Loucy (cell line): ENCODE results near the gene WNT5A.

ENCODE experiments used
- H2AFZ ChIP-seq: fragments of 200-600 bp; sonication (generic); 2 replicates; pipeline ENCODE4 v1.6.0; 2016; ENCODE audit warnings: antibody characterized with exemption, mild to moderate bottlenecking, low read length, moderate library complexity
- H3F3A ChIP-seq: fragments of 200-600 bp; 2 replicates; pipeline ENCODE4 v1.6.0; 2016; ENCODE audit warnings: antibody characterized with exemption, low read depth, mild to moderate bottlenecking
- H3K27me3 ChIP-seq: fragments of 200-600 bp; sonication (generic); 2 replicates; pipeline ENCODE4 v1.6.1; 2014; ENCODE audit warnings: low read length, mild to moderate bottlenecking; ENCODE audit not compliant: insufficient read depth, poor library complexity, severe bottlenecking
- H3K36me3 ChIP-seq: fragments of 200-600 bp; sonication (generic); 2 replicates; pipeline ENCODE4 v1.6.1; 2016; ENCODE audit warnings: low read length; ENCODE audit not compliant: insufficient read depth
- H3K4me1 ChIP-seq: fragments of 200-600 bp; sonication (generic); 2 replicates; pipeline ENCODE4 v1.5.1; 2014; ENCODE audit warnings: low read length, mild to moderate bottlenecking; ENCODE audit not compliant: insufficient read depth, poor library complexity, severe bottlenecking
- H3K4me2 ChIP-seq: fragments of 200-600 bp; sonication (generic); 2 replicates; pipeline ENCODE4 v1.6.0; 2014; ENCODE audit warnings: antibody characterized with exemption, low read length, low read depth, mild to moderate bottlenecking; ENCODE audit not compliant: poor library complexity, severe bottlenecking
- H3K4me3 ChIP-seq: fragments of 200-600 bp; sonication (generic); 2 replicates; pipeline ENCODE4 v1.5.1; 2014; ENCODE audit warnings: low read length, mild to moderate bottlenecking, mixed read lengths; ENCODE audit not compliant: poor library complexity, severe bottlenecking
- H3K79me2 ChIP-seq: fragments of 200-600 bp; sonication (generic); 2 replicates; pipeline ENCODE4 v1.6.1; 2014; ENCODE audit warnings: low read length; ENCODE audit not compliant: insufficient read depth
- H3K9ac ChIP-seq: fragments of 200-600 bp; sonication (generic); 2 replicates; pipeline ENCODE4 v1.6.0; 2014; ENCODE audit warnings: mild to moderate bottlenecking, low read depth, low read length, moderate library complexity; ENCODE audit not compliant: poor library complexity, severe bottlenecking
- H3K9me2 ChIP-seq: fragments of 200-600 bp; sonication (generic); replicated peaks from 2 replicates; pipeline ENCODE4 v1.6.1; 2016; ENCODE audit warnings: low read depth, low read length, mixed read lengths
- H3K9me3 ChIP-seq: fragments of 200-600 bp; sonication (generic); 2 replicates; pipeline ENCODE4 v1.6.1; 2014; ENCODE audit warnings: mild to moderate bottlenecking, antibody characterized with exemption, low read length, low read depth; ENCODE audit not compliant: insufficient read depth
- H4K20me1 ChIP-seq: fragments of 200-600 bp; sonication (generic); 2 replicates; pipeline ENCODE4 v1.6.0; 2014; ENCODE audit warnings: antibody characterized with exemption, low read length, mild to moderate bottlenecking; ENCODE audit not compliant: insufficient read depth, poor library complexity, severe bottlenecking
- EZH2phosphoT487 ChIP-seq: fragments of 200-600 bp; IDR thresholded peaks from 2 replicates; pipeline ENCODE4 v1.6.1; 2018; ENCODE audit warnings: antibody characterized with exemption, mild to moderate bottlenecking, moderate library complexity, borderline replicate concordance
- TF ChIP-seq, protein P1 (sequence below): fragments of 200-600 bp; sonication (generic); conservative IDR thresholded peaks from 2 replicates; pipeline ENCODE4 v1.5.1; 2014; ENCODE audit warnings: mild to moderate bottlenecking, antibody characterized with exemption, low read length

WNT5A gene

DNA sequence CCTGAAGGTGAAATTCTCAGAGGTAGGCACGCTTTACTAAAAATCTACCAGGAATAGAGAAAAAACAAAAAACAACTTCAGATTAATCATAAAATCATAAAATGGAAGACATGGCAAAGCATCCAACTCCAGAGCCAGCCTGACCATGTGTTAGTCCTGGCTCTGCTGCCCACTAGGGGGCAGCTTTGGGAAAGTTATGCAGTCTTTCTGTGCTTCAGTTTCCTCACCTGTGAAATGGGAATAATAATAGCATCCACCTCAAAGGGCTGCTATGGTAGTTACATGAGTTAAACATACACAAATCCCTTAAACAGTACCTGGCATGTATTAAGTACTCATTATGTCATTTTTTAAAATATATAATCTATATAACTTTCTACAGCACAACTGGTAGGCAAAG, 52.3 kb downstream of the WNT5A start:
- no peak overlapping the region for H3K9ac ChIP-seq
- no peaks in the 10 kb centered on the region for H3K9me2 ChIP-seq
- H3K4me1 ChIP-seq, result no peaks in the 10 kb centered on the region
- H3K4me2 ChIP-seq, result no peak overlapping the region
- no peaks in the 10 kb centered on the region for H3K27me3 ChIP-seq
- H3K79me2 ChIP-seq, result no peaks in the 10 kb centered on the region
- H3K36me3 ChIP-seq, result no peaks in the 10 kb centered on the region
- no peaks in the 10 kb centered on the region for H3K9me3 ChIP-seq
- H3K4me3 ChIP-seq, result no peak overlapping the region
- H4K20me1 ChIP-seq, result no peaks in the 10 kb centered on the region
- H3F3A ChIP-seq, result no peaks in the 10 kb centered on the region
- H2AFZ ChIP-seq, result no peak overlapping the region
- TF ChIP-seq EZH2phosphoT487, result no peak
- TF ChIP-seq, protein P1, sequence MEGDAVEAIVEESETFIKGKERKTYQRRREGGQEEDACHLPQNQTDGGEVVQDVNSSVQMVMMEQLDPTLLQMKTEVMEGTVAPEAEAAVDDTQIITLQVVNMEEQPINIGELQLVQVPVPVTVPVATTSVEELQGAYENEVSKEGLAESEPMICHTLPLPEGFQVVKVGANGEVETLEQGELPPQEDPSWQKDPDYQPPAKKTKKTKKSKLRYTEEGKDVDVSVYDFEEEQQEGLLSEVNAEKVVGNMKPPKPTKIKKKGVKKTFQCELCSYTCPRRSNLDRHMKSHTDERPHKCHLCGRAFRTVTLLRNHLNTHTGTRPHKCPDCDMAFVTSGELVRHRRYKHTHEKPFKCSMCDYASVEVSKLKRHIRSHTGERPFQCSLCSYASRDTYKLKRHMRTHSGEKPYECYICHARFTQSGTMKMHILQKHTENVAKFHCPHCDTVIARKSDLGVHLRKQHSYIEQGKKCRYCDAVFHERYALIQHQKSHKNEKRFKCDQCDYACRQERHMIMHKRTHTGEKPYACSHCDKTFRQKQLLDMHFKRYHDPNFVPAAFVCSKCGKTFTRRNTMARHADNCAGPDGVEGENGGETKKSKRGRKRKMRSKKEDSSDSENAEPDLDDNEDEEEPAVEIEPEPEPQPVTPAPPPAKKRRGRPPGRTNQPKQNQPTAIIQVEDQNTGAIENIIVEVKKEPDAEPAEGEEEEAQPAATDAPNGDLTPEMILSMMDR, result peak; percentile 68

DNA sequence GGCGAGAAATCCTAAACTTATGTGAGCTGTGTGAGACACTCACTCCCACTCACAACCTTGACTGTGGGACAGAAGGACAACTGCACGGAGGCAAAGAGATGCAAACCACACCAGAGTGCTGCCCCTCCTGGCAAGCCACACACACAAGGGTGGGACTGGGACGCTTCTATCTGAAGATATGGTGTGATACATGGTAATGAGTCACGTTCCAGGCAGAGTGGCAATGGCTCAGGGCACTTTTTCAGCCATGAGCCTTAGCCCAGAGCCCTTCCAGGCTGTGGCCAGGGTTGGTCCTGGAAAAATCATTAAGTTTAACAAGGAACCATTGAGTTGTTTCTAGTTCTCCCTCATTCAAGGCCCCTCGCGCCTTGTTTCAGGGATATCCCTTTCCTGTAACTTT, 56.1 kb downstream of the WNT5A start:
- Histone ChIP-seq H3K9me3 (no peaks in the 10 kb centered on the region), H4K20me1 (no peaks in the 10 kb centered on the region), H3F3A (no peaks in the 10 kb centered on the region), H3K4me3 (no peak overlapping the region), H3K4me1 (peaks cover 8% of the 10 kb centered on the region), H3K9me2 (no peaks in the 10 kb centered on the region), H3K9ac (no peak overlapping the region), H3K36me3 (no peaks in the 10 kb centered on the region), H3K4me2 (no peak overlapping the region), H3K27me3 (no peaks in the 10 kb centered on the region), H2AFZ (no peak overlapping the region), H3K79me2 (no peaks in the 10 kb centered on the region)
- TF ChIP-seq EZH2phosphoT487, result no peak
- TF ChIP-seq, protein P1, result no peak

DNA sequence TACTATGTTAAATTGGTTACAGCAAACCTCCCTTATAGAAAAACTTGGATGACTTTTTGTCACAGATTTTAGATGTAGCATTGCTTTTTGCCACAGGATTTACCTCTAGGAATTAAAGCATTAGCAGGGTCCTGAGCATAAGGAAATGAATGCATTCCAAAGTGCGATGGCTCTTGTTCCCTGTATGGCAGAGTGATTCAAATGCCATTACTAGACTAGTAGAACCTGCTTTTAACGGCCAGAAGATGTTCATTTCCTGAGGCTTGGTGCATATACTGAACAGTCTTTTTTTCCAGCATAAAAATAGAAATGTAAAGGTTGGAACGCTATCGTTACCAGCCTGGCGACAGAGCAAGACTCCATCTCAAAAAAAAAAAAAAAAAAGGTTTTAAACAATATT, 59.4 kb downstream of the WNT5A start:
- TF ChIP-seq EZH2phosphoT487, result no peak
- TF ChIP-seq, protein P1, result no peak
- Histone ChIP-seq H3K4me3 (no peak overlapping the region), H3K4me2 (no peak overlapping the region), H3K79me2 (no peaks in the 10 kb centered on the region), H3K9me3 (no peaks in the 10 kb centered on the region), H2AFZ (no peak overlapping the region), H3K9me2 (no peaks in the 10 kb centered on the region), H3K9ac (no peak overlapping the region), H4K20me1 (no peaks in the 10 kb centered on the region), H3K4me1 (peaks cover 8% of the 10 kb centered on the region), H3F3A (no peaks in the 10 kb centered on the region), H3K27me3 (no peaks in the 10 kb centered on the region), H3K36me3 (no peaks in the 10 kb centered on the region)
